ENCODE data around the gene NKAIN4. TPM values are rescaled to one million over a fixed set of nuclear protein-coding genes. Genes with fewer than 3 reads are reported as not detected.

NKAIN4 gene
- total RNA-seq, 1 experiment from 2014 or later: not detected

GRCh38 chr20:63257629-63258028 is 3.4 kb upstream of the NKAIN4 start:
- no peak for DNase-seq (ENCODE audit: low spot score)
- ChIA-PET CTCF (no interaction called here), POLR2A (ENCODE audit: low non-redundant PET) (no interaction called here)
- H3K4me3 ChIP-seq (ENCODE audit: low read depth, low read length, poor library complexity, severe bottlenecking): no peak overlapping the region
- TF ChIP-seq CTCF (conservative IDR thresholded peaks at IDR 0.05; ENCODE audit: low read depth, low read length) (no peak), EZH2 (IDR thresholded peaks at IDR 0.05; ENCODE audit: borderline replicate concordance, low read depth, low read length, poor library complexity, severe bottlenecking) (no peak)
- H3K27ac ChIP-seq (ENCODE audit: low read depth, low read length, poor library complexity, severe bottlenecking): no peak overlapping the region
- H3K36me3 ChIP-seq (ENCODE audit: insufficient read depth, low read length, poor library complexity, severe bottlenecking): no peaks in the 10 kb centered on the region
- intact Hi-C loops (cut with micrococcal nuclease; ENCODE audit: unreplicated experiment): no loop called here
- no TSS peak for BruUV-seq (replicated peaks)
- peaks cover 54% of the 10 kb centered on the region for H3K27me3 ChIP-seq (replicated peaks; ENCODE audit: insufficient read depth, low read depth, low read length, poor library complexity)
- H3K9me3 ChIP-seq (ENCODE audit: low read depth, low read length, poor library complexity, severe bottlenecking): no peaks in the 10 kb centered on the region
- no peaks in the 10 kb centered on the region for H3K4me1 ChIP-seq (ENCODE audit: insufficient read depth, low read length, poor library complexity, severe bottlenecking)

- ChIA-PET CTCF (no interaction called here), POLR2A (ENCODE audit: low non-redundant PET) (no interaction called here)
These were observed 2.7 kb upstream of the NKAIN4 start for GRCh38 chr20:63256954-63257353.

GRCh38 chr20:63255931-63256704 is 1.9 kb upstream of the NKAIN4 start:
- H3K27me3 ChIP-seq (replicated peaks; ENCODE audit: insufficient read depth, low read depth, low read length, poor library complexity): peaks cover 55% of the 10 kb centered on the region
- no peak overlapping the region for H3K4me3 ChIP-seq (ENCODE audit: low read depth, low read length, poor library complexity, severe bottlenecking)
- no TSS peak for BruUV-seq (replicated peaks)
- H3K9me3 ChIP-seq (ENCODE audit: low read depth, low read length, poor library complexity, severe bottlenecking): no peaks in the 10 kb centered on the region
- no peak for DNase-seq (ENCODE audit: low spot score)
- intact Hi-C loops (cut with micrococcal nuclease; ENCODE audit: unreplicated experiment): no loop called here
- no peak overlapping the region for H3K27ac ChIP-seq (ENCODE audit: low read depth, low read length, poor library complexity, severe bottlenecking)
- TF ChIP-seq CTCF (conservative IDR thresholded peaks at IDR 0.05; ENCODE audit: low read depth, low read length) (no peak), EZH2 (IDR thresholded peaks at IDR 0.05; ENCODE audit: borderline replicate concordance, low read depth, low read length, poor library complexity, severe bottlenecking) (no peak)
- H3K36me3 ChIP-seq (ENCODE audit: insufficient read depth, low read length, poor library complexity, severe bottlenecking): no peaks in the 10 kb centered on the region
- CTCF ChIA-PET: no interaction called here
- H3K4me1 ChIP-seq (ENCODE audit: insufficient read depth, low read length, poor library complexity, severe bottlenecking): no peaks in the 10 kb centered on the region
- POLR2A ChIA-PET (ENCODE audit: low non-redundant PET): no interaction called here

More at GRCh38 chr20:63256954-63257353, 2.7 kb upstream of the NKAIN4 start:
- Histone ChIP-seq H3K36me3 (ENCODE audit: insufficient read depth, low read length, poor library complexity, severe bottlenecking) (no peaks in the 10 kb centered on the region), H3K4me3 (ENCODE audit: low read depth, low read length, poor library complexity, severe bottlenecking) (no peak overlapping the region), H3K4me1 (ENCODE audit: insufficient read depth, low read length, poor library complexity, severe bottlenecking) (no peaks in the 10 kb centered on the region), H3K27ac (ENCODE audit: low read depth, low read length, poor library complexity, severe bottlenecking) (no peak overlapping the region), H3K9me3 (ENCODE audit: low read depth, low read length, poor library complexity, severe bottlenecking) (no peaks in the 10 kb centered on the region), H3K27me3 (replicated peaks; ENCODE audit: insufficient read depth, low read depth, low read length, poor library complexity) (peaks cover 58% of the 10 kb centered on the region)
- TF ChIP-seq EZH2 (IDR thresholded peaks at IDR 0.05; ENCODE audit: borderline replicate concordance, low read depth, low read length, poor library complexity, severe bottlenecking) (no peak), CTCF (conservative IDR thresholded peaks at IDR 0.05; ENCODE audit: low read depth, low read length) (no peak)
- intact Hi-C loops (cut with micrococcal nuclease; ENCODE audit: unreplicated experiment): no loop called here
- BruUV-seq (replicated peaks): no TSS peak
- DNase-seq (ENCODE audit: low spot score): no peak

Data from A673 (cell line).